DMS79 treated with DMSO at 0.1 percent for 48 hours (cell line): Measurements from ENCODE around the gene GNG7.
A peak's percentile ranks its signal among the peaks of the same experiment; 100 is the strongest.
"Not testable (repeated sequence)": the region's sequence is repeated elsewhere in the genome, so short reads cannot be mapped to it uniquely, and the experiment has no call there.

Source experiments
- DNase-seq: peaks from one replicate; lab custom pipeline; 2025; lab: John Stamatoyannopoulos, UW

Gene GNG7

GRCh38 chr19:2713170-2713569 is 10.7 kb upstream of the GNG7 start:
- not testable (repeated sequence) for DNase-seq

- DNase-seq, result no peak
Measured at GRCh38 chr19:2711875-2712205, 9.3 kb upstream of the GNG7 start.

GRCh38 chr19:2711172-2711874 is 8.8 kb upstream of the GNG7 start:
- DNase-seq, result no peak

DNA sequence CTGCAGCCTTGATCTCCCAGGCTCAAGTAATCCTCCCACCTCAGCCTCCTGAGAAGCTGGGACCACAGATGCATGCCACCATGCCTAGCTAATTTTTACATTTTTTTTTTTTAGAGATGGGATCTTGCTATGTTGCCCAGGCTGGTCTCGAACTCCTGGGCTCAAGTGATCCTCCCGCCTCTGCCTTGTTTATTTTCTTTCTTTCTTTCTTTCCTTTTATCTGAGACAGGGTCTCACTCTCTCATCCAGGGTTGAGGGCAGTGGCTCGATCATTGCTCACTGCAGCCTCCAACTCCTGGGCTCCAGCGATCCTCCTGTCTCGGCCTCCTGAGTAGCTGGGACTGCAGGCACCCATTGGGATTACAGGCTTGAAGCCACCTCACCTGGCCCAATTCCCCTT is 3.8 kb upstream of the GNG7 start:
- DNase-seq, result no peak

DNA sequence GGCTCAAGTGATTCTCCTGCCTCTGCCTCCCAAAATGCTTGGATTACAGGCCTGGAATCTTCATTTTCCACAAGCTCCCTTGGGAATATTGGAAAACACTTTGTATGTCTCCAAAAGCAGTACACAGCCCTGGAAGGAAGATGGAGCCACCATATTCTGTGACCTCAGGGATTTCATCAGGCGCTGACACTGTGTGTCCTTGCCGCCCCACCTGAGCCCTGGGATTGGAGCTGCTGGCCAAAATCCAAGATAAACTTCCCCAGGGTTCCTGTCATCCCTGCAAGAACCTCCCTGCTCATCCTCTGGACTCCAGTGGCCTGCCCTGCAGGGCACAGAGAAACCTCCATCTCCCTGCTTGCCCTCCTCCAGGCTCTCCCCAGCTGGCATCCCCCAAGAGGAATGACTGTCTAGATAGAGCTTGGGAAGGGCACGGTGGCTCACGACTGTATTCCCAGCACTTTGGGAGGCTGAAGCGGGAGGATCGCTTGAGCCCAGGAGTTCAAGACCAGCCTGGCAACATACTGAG is 1.3 kb upstream of the GNG7 start:
- no peak for DNase-seq

- no peak for DNase-seq
Measured at GRCh38 chr19:2703077-2703437, 563 bp upstream of the GNG7 start.

DNA sequence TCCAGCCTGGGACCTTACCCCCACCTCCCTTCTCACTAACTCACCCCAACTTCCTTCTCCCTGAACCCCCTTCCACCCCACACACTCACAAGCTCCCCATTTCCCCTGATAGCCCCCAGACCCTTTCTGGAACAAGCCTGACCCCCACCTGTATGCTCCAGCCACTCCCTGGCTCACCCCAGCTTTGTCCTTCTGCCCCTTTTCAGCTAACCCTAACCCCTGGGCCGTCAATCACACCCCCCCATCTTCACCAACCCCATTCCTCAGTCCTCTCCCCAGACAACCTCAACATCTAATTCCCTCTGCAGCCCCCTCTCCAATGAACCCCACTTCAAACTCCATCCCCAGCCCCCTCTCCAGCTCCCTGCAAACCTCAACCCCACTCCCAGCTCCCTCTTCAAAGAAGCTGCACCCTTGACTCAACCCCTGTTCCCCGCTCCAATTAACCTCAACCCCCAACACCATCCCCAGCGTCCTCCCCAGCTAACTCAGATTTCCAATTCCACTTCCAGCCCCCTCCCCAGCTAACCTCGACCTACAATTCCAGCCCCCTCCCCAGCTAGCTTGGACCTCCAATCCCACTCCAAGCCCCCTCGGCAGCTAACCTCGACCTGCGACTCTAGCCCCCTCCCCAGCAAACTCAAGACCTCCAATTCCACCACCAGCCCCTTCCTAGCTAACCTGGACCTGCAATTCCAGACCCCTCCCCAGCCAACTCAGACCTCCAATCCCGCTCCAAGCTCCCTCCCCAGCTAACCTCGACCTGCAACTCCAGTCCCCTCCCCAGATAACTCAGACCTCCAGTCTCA is 929 bp downstream of the GNG7 start:
- no peak for DNase-seq

DNA sequence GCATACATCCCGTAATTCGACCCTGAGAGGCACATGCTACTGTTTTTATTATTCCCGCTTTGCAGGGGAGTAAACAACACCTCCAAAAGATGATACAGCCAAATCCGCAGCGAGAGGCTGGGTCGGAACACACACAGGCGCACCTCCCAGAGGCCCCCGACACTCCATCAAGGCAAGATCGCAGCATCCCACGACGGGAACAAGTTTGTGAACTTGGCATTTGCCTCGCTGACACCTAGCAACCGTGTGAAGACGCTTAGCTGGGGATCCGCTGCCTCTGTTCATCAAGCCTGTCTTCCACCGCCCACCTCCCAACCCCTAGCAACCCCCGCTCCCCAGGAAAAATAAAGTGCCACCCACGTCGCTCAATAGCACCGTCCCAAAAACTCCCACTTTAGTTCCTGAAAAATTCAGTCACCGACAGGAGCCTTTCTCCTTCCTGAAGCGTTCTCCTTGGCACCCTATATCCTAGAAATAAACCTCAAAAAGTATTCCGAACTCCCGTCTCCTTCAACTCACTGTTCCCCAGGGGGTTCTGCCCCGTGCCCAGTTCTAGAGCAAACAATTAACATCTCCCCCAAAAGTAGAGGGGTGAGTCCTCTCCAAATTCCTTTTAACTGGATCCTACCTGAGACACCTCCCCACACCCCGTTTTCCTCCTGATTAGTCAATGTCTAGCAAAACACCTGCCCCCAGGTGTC is 1.7 kb downstream of the GNG7 start:
- peak; percentile 7 for DNase-seq

DNA sequence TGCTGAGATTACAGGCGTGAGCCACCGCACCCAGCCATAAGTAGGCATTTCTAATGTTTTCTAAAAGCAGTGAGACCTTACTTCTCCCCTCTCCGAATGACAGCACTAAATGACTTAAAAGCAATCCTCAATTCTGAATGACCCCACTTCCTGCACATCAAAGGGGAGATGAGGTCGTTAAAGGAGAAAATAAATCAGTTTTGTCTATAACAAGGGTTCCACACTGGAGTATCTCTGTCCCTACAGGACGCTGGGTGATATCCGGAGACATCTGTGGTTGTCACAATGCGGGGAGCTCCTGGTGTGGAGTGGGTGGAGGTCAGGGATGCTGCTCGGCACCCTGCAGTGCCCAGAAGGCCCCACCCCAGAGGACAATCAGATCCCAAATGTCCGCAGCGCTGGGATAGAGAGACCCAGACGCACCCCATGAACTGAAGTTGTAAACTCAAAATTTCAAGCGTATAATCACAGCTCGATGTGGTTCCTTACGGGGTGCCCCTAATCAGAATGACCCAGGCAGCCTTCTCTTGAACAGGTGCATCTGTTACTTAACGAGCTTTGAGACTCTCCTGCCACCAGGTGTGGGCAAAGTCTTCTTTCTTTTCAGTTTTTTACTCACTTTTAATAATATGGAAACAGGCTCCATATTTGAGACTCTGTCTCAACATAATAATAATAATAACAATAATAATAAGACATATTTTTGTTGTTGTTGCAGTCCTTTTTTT is 2.9 kb downstream of the GNG7 start:
- no peak for DNase-seq

DNA sequence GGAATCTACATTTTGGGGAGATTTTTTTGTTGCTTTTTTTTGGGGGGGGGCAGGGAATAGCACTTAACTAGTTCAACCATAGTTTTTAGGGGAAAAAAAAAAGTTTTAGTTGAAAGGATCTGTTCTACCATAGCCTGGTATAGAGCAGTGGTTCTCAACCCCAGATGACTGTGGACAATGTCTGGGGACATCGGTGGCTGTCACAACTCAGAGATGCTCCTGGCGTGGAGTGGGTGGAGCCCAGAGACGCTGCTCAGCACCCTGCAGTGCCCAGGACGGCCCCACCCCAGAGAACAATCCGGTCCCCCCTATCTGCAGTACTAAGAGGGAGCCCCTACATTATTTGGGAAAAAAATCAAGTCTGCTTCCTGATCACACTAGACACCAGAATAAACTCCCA is 8.3 kb downstream of the GNG7 start:
- no peak for DNase-seq

GRCh38 chr19:2693492-2694160 is 8.9 kb downstream of the GNG7 start:
- DNase-seq, result no peak

DNA sequence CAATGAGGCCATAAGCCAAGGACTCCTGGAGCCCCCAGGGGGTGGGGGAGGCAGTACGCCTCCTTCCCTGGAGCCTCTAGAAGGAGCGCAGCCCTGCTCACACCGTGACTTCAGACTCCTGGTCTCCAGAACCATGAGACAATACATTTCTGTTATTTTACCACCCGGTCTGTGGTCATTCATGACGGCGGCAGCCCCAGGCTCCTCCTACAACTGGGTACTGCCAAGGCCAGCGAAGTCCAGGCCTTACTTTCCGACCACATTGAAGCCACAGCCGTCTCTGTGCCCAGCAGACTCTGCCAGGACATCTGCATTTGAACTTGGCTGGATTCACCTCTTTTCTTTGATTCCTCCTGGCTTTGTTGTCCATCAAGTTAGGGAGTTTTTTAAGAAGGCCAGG is 10.5 kb downstream of the GNG7 start:
- no peak for DNase-seq

DNA sequence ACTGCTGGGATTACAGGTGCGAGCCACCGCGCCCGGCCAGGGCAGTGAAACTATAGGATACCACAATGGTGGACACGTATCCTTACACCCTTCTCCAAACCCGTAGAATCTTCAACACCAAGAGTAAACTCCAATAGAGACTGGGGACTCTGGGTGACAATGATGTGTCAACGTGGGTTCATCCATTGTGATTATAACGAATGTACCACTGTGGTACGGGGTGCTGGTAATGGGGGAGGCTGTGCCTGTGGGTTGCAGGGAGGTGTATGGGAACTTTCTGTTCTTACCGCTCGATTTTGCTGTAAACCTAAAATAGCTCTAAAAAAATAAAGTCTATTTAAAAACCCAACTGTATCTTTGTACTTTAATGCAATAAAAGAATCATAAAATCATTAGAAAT is 11.6 kb downstream of the GNG7 start:
- no peak for DNase-seq

DNA sequence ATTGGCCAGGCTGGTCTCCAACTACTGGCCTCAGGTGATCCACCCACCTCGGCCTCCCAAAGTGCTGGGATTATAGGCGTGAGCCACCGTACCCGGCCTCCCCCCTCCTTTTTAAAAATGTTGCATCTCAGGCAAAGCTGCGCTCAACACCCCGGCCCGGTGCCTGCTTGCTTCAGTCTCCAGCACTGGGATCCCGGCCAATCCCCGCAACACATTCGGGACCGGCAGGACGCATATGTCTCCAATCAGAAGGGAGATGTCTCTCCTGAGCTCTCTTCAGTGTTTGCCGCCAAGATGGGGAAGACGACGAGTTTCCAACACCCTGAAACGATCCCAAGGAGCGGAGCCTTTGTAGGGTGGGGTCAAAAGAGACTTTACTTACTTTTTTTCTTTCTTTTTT is 16.1 kb downstream of the GNG7 start:
- no peak for DNase-seq

GRCh38 chr19:2685204-2685704 is 17.2 kb downstream of the GNG7 start:
- DNase-seq, result no peak

DNA sequence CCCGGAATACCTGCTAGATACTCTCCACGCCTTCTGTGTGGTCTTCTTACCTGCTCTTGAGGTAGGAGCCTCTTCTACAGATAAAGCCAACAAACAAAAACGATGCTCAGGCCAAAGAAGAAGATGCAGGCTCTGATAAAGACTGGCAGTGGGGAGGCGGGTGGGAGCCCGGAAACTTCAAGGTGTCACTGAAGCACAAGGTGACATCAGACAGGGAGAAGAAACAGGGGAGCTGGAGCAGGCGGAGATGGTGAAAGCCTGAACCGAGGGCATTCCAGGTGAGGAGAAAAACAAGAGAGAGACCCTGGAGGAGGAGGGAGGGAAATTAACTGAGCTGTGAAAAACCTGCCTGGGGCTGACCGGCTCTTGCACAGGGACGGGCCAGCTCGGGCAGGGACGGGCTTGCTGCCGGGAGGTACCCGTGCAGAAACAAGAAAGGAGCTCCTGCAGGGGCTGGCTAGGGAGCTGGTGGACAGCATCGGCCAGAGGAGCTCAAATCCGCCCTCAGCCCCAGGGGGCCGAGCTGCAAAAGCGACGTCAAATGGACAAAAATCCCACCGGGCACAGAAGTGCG is 19.0 kb downstream of the GNG7 start:
- DNase-seq, result peak; percentile 10

DNA sequence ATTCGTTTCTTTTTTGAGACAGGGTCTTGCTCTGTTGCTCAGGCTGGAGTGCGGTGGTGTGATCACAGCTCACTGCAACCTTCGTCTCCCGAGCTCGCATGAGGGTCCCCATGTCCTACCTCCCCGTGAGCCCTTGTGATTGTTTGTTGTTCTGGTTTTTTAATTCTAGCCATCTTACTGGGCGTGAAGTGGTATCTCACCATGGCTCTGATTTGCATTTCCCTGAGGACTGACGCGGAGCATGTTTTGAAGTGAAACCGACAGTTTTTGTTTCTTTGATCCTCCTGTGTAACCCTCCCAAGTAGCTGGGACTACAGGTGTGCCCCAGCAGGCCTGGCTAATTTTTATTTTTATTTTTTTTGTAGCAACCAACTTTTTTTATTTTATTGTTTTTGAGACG is 21.7 kb downstream of the GNG7 start:
- DNase-seq, result no peak

DNA sequence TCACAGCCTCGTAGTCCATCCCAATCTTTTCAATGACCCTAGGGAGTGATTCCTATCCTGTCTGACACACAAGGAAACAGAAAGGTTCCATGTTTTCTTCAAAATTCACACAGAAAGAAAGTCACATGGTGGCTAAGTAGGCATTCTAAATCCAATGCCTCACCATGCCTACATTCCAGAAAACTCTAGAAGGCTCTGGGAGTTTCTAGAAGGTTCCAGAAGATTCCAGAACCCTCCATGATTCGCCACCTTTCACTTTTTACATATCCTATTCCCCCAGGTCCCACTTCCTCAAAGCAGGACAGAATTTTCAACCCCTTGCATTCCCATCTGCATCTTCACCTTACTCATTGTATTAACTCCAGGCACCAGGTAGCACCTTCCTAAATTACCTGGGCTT is 23.1 kb downstream of the GNG7 start:
- no peak for DNase-seq

DNA sequence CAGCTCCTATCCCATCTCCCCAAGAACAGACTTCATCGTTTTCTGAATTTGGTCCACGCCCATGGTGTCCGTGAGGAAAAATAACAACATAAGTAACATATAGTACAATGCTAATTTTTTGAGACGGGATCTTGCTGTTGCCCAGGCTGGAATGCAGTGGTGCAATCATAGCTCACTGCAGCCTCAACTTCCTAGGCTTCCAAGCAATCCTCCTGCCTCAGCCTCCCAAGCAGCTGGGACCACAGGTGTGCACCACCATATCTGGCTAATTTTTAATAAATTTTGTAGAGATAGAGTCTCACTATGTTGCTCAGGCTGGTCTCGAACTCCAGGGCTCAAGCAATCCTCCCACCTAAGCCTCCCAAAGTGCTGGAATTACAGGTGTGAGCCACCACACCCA is 23.5 kb downstream of the GNG7 start:
- not testable (repeated sequence) for DNase-seq

DNA sequence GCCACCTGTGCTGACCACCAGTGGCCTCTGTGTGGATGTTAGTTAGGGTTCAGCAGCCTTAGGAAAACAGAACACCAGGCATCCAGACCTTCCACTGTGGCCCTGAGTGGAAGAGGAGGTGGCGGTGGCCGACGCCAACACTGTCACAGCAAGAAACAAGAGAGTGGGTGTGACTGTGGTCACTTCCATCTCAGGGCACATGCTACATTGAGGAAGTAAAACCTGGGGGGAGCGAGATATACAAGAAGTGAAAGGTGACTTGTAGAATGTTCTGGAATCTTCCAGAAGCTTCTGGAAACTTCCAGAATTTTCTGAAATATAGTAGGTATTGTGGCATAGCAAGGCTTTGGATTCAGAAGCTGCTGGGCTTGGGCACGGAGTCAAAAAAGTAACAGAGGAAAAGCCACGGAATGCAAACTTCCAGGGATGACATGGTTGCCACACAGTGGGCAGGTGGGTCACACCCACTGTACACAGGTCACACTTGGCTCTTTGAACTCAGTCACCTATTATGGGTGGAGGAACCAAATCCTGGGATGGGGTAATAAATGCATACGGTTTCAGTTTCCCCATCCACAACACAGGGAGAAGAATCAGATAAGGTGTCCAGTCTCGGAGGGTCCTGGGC is 24.3 kb downstream of the GNG7 start:
- no peak for DNase-seq

- DNase-seq, result no peak
Measured at GRCh38 chr19:2676823-2677222, 25.7 kb downstream of the GNG7 start.
